ENCODE data around the gene ALDH18A1. TPM values are rescaled to one million over a fixed set of nuclear protein-coding genes. Genes with fewer than 3 reads are reported as not detected.

ALDH18A1 gene
- polyA plus RNA-seq, 1 donor (not counting 4 experiments of a cell fraction or from before 2014, with no cell fraction given) = 53.4 TPM

GRCh38 chr10:95604630-95605029 lies 51.9 kb downstream of the ALDH18A1 start:
- Histone ChIP-seq H3K4me3 (ENCODE audit: control insufficient read depth in 2 of 3, extremely low read depth in 1 of 3, insufficient read depth in 2 of 3, low read depth in 1 of 3, low read length in 3 of 3) (no peak overlapping the region), H3K9me3 (ENCODE audit: control insufficient read depth, low read depth, low read length) (no peaks in the 10 kb centered on the region), H3K4me1 (ENCODE audit: control insufficient read depth, extremely low read depth, insufficient read depth, low read length) (no peaks in the 10 kb centered on the region), H3K79me2 (ENCODE audit: control insufficient read depth, insufficient read depth, low read length) (no peaks in the 10 kb centered on the region), H3K27ac (ENCODE audit: control insufficient read depth, insufficient read depth, low read length) (no peak overlapping the region), H3K9ac (ENCODE audit: control insufficient read depth, extremely low read depth, insufficient read depth, low read length) (no peak overlapping the region), H3K4me2 (ENCODE audit: control insufficient read depth, extremely low read depth, insufficient read depth, low read depth, low read length) (no peak overlapping the region), H3K9me1 (ENCODE audit: control insufficient read depth, extremely low read depth, insufficient read depth, low read length) (no peaks in the 10 kb centered on the region), H3K36me3 (ENCODE audit: control insufficient read depth in 2 of 2, extremely low read depth in 1 of 2, insufficient read depth in 2 of 2, low read length in 2 of 2) (peaks cover 6 to 21% of the 10 kb centered on the region in 2 experiments), H3K27me3 (ENCODE audit: control insufficient read depth, extremely low read depth, insufficient read depth, low read length) (no peaks in the 10 kb centered on the region), H2AFZ (ENCODE audit: control insufficient read depth, low read length) (no peak overlapping the region), H4K20me1 (ENCODE audit: control insufficient read depth, extremely low read depth, insufficient read depth, low read length) (no peaks in the 10 kb centered on the region)
- dilution Hi-C loops (cut with MboI; ENCODE audit: extremely low pct_ligation_motif_present, low sequenced_read_pairs) = loop anchor here (25.0 kb wide), 1 partner anchor 167 kb away; no protein-coding TSS in a partner anchor
- DNase-seq (ENCODE audit: low read depth, low spot score) (no peak), FAIRE-seq (no peak)
- no peak for TF ChIP-seq EZH2 (IDR thresholded peaks at IDR 0.05; ENCODE audit: low read length)
- TF ChIP-seq CTCF (optimal IDR thresholded peaks at IDR 0.05 in 1 of 3, IDR thresholded peaks at IDR 0.05 in 1 of 3, conservative IDR thresholded peaks at IDR 0.05 in 1 of 3; ENCODE audit: extremely low read depth in 1 of 3, insufficient read depth in 2 of 3, low read length in 3 of 3) = no peak

- H3K9me1 ChIP-seq (ENCODE audit: control insufficient read depth, extremely low read depth, insufficient read depth, low read length) = no peaks in the 10 kb centered on the region
- FAIRE-seq = no peak
- H3K27ac ChIP-seq (ENCODE audit: control insufficient read depth, insufficient read depth, low read length) = no peak overlapping the region
- dilution Hi-C loops (cut with MboI; ENCODE audit: extremely low pct_ligation_motif_present, low sequenced_read_pairs) = loop anchor here (25.0 kb wide), 1 partner anchor 165 kb away; no protein-coding TSS in a partner anchor
- peaks cover 3 to 9% of the 10 kb centered on the region in 2 experiments for H3K36me3 ChIP-seq (ENCODE audit: control insufficient read depth in 2 of 2, extremely low read depth in 1 of 2, insufficient read depth in 2 of 2, low read length in 2 of 2)
- no peak for DNase-seq (ENCODE audit: low read depth, low spot score)
- H3K4me2 ChIP-seq (ENCODE audit: control insufficient read depth, extremely low read depth, insufficient read depth, low read depth, low read length) = no peak overlapping the region
- H4K20me1 ChIP-seq (ENCODE audit: control insufficient read depth, extremely low read depth, insufficient read depth, low read length) = no peaks in the 10 kb centered on the region
- H3K27me3 ChIP-seq (ENCODE audit: control insufficient read depth, extremely low read depth, insufficient read depth, low read length) = no peaks in the 10 kb centered on the region
- H3K9ac ChIP-seq (ENCODE audit: control insufficient read depth, extremely low read depth, insufficient read depth, low read length) = no peak overlapping the region
- no peaks in the 10 kb centered on the region for H3K79me2 ChIP-seq (ENCODE audit: control insufficient read depth, insufficient read depth, low read length)
- H3K9me3 ChIP-seq (ENCODE audit: control insufficient read depth, low read depth, low read length) = no peaks in the 10 kb centered on the region
- no peaks in the 10 kb centered on the region for H3K4me1 ChIP-seq (ENCODE audit: control insufficient read depth, extremely low read depth, insufficient read depth, low read length)
- H2AFZ ChIP-seq (ENCODE audit: control insufficient read depth, low read length) = no peak overlapping the region
- TF ChIP-seq EZH2 (IDR thresholded peaks at IDR 0.05; ENCODE audit: low read length) = no peak
- TF ChIP-seq CTCF (optimal IDR thresholded peaks at IDR 0.05 in 1 of 3, IDR thresholded peaks at IDR 0.05 in 1 of 3, conservative IDR thresholded peaks at IDR 0.05 in 1 of 3; ENCODE audit: extremely low read depth in 1 of 3, insufficient read depth in 2 of 3, low read length in 3 of 3) = no peak
- H3K4me3 ChIP-seq (ENCODE audit: control insufficient read depth in 2 of 3, extremely low read depth in 1 of 3, insufficient read depth in 2 of 3, low read depth in 1 of 3, low read length in 3 of 3) = no peak overlapping the region
These were observed 54.1 kb downstream of the ALDH18A1 start for GRCh38 chr10:95602382-95602781.
